Adipocyte (in vitro differentiated cells): Measurements from ENCODE around the gene PPIP5K1.
"Not testable (repeated sequence)": the region's sequence is repeated elsewhere in the genome, so short reads cannot be mapped to it uniquely, and the experiment has no call there.

ENCODE experiments used
- DNase-seq: peaks from one replicate; pipeline ENCODE4 v3.0.0-alpha.2; 2015; ENCODE audit warnings: low read depth
- H3K27me3 ChIP-seq: replicated peaks from 2 replicates; pipeline ENCODE4 v1.7.0; 2013; ENCODE audit warnings: mild to moderate bottlenecking, low read length, moderate library complexity; ENCODE audit not compliant: control insufficient read depth, insufficient read depth
- H3K36me3 ChIP-seq: 2 replicates; pipeline ENCODE4 v1.7.0; 2013; ENCODE audit warnings: low read length, mild to moderate bottlenecking, moderate library complexity; ENCODE audit not compliant: control insufficient read depth, insufficient read depth, severe bottlenecking
- H3K4me1 ChIP-seq: 2 replicates; pipeline ENCODE4 v1.7.0; 2013; ENCODE audit warnings: mild to moderate bottlenecking, low read length, moderate library complexity; ENCODE audit not compliant: control insufficient read depth, insufficient read depth
- H3K4me3 ChIP-seq: 2 replicates; pipeline ENCODE4 v1.7.0; 2013; ENCODE audit warnings: mild to moderate bottlenecking, low read length, moderate library complexity
- H3K9ac ChIP-seq: 2 replicates; pipeline ENCODE4 v1.7.0; 2013; ENCODE audit warnings: mild to moderate bottlenecking, low read length, moderate library complexity
- H3K9me3 ChIP-seq: 2 replicates; pipeline ENCODE4 v1.7.0; 2013; ENCODE audit warnings: mild to moderate bottlenecking, low read length, moderate library complexity; ENCODE audit not compliant: control insufficient read depth

The PPIP5K1 gene

DNA sequence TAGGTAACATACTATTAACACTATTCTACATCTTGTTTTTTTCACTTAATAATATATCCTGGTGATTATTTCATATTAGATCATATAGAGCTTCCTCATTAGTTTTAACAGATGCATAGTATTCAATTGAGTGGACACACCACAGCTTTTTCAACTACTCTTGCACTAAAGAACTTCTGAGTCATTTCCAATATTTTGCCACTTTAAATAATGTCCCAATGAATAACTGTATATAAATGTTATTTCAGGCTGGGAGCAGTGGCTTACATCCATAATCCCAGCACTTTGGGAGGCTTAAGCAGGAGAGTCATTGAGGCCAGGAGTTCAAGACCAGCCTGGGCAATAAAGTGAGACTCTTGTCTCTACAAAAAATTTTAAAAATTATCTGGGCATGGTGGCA is 45.7 kb downstream of the PPIP5K1 start:
- Histone ChIP-seq H3K4me1 (peaks cover 9% of the 10 kb centered on the region), H3K9me3 (peaks cover 3% of the 10 kb centered on the region), H3K36me3 (no peaks in the 10 kb centered on the region), H3K9ac (no peak overlapping the region), H3K27me3 (no peaks in the 10 kb centered on the region), H3K4me3 (no peak overlapping the region)
- no peak for DNase-seq

DNA sequence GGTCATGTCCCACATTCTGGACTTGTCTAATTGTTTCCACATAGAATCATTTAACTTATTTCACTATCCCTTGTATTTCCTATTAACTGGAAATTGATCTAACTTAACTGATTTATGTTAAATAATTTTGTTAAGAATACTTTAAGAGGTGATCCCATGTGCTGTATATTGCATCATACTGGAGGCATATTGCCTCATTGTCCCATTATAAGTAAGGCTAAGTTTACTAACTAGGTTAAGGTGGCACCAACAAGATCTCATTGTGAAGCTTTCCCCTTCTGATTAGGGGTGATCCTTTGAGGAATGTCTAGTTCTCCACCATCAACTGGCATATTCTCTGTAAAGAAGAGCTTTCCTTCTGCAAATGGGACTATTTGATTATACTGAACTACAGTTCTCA is 48.2 kb downstream of the PPIP5K1 start:
- Histone ChIP-seq H3K27me3 (no peaks in the 10 kb centered on the region), H3K9ac (no peak overlapping the region), H3K9me3 (peaks cover 3% of the 10 kb centered on the region), H3K36me3 (no peaks in the 10 kb centered on the region), H3K4me1 (peaks cover 18% of the 10 kb centered on the region), H3K4me3 (no peak overlapping the region)
- peak; percentile 60 for DNase-seq

DNA sequence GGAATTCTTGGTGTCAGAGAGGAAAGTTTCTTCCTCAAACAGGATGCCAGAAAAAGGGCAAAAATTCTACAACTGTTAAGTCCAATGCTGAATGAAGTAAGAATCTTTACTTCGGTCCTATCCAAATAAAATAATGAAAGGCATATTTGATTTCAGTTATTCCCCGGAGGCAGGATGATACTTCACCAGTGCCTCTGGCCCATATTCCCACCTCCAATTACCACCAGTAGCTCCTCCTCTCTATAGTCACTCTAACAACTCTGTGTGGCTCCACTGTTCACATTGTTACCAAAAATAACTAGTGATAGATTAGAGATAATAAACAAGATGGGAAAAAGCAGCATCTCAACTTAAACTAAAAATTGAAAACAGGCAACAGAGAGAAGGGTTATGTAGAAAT is 51.9 kb downstream of the PPIP5K1 start:
- peaks cover 18% of the 10 kb centered on the region for H3K4me1 ChIP-seq

GRCh38 chr15:43534897-43535296 is 55.1 kb downstream of the PPIP5K1 start:
- H3K9me3 ChIP-seq = no peaks in the 10 kb centered on the region
- no peaks in the 10 kb centered on the region for H3K27me3 ChIP-seq
- H3K4me1 ChIP-seq = peaks cover 19% of the 10 kb centered on the region

More for the DNA sequence above, 51.9 kb downstream of the PPIP5K1 start:
- no peaks in the 10 kb centered on the region for H3K27me3 ChIP-seq
- peaks cover 7% of the 10 kb centered on the region for H3K36me3 ChIP-seq
- peak overlapping the region; percentile 34 for H3K9ac ChIP-seq
- DNase-seq = no peak
- no peak overlapping the region for H3K4me3 ChIP-seq
- no peaks in the 10 kb centered on the region for H3K9me3 ChIP-seq

GRCh38 chr15:43532826-43533225 is 57.2 kb downstream of the PPIP5K1 start:
- not testable (repeated sequence) for H3K9ac ChIP-seq, H3K9me3 ChIP-seq, H3K27me3 ChIP-seq, H3K4me3 ChIP-seq
- peak; percentile 70 for DNase-seq
- Histone ChIP-seq H3K36me3 (peaks cover 15% of the 10 kb centered on the region), H3K4me1 (peaks cover 13% of the 10 kb centered on the region)

More at GRCh38 chr15:43534897-43535296, 55.1 kb downstream of the PPIP5K1 start:
- no peak overlapping the region for H3K4me3 ChIP-seq
- H3K36me3 ChIP-seq = peaks cover 8% of the 10 kb centered on the region
- no peak for DNase-seq
- no peak overlapping the region for H3K9ac ChIP-seq

DNA sequence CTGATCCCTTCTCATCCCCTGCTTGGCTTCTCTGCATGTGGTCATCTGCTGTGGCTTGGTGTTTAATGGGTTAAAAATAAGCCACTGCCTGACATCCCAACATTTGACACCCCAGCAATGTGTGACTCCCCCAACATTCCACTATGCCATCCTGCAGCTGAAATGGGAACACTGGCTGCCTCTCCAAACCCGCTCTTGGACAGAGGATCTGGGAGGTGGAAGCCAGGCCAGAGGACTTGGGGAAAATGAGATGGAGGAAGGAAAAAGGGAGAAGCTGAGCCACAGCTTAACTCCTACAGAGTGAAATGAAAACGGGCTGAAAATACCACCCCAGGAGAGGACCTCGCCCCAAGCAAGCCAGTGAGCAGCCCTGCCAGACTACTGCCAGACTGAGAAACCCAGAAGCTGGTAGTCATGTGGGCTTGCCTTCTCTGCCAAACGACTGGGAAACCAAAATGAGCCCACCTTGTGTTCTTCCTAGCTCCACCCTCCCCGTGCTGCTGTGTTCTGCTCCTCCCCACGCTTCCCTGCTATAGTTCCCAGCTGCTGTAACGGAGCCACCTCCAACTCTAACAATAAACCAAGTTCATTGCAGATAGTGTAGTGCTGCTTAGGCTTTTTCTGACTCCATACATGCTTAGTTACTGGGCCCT is 58.9 kb downstream of the PPIP5K1 start:
- DNase-seq = no peak
- Histone ChIP-seq H3K9me3 (no peaks in the 10 kb centered on the region), H3K36me3 (peaks cover 20% of the 10 kb centered on the region), H3K9ac (no peak overlapping the region), H3K4me3 (no peak overlapping the region), H3K27me3 (no peaks in the 10 kb centered on the region), H3K4me1 (peaks cover 14% of the 10 kb centered on the region)

DNA sequence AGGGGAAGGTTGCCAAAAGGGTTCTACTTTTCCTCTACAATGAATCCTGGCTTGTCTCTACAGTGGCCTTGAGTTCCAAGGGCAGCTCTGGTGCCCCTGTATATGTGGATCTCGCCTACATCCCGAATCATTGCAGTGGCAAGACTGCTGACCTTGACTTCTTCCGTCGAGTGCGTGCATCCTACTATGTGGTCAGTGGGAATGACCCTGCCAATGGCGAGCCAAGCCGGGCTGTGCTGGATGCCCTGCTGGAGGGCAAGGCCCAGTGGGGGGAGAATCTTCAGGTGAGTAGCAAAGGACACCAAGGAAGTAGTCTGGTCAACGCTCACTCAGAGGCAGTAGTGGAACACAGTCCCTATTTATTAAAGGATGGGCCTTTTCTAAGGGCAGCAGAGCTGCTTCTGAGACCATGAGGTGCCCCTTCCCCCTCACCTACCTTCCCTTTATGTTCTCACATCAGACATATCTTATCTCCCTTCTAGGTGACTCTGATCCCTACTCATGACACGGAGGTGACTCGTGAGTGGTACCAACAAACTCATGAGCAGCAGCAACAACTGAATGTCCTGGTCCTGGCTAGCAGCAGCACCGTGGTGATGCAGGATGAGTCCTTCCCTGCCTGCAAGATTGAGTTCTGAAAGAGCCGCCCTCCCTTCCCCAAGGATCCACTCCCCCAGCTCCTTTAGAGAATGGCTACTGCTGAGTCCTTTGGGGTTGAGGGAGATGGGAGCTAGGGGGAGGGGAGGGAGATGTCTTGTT is 60.2 kb downstream of the PPIP5K1 start:
- Histone ChIP-seq H3K9me3 (no peaks in the 10 kb centered on the region), H3K27me3 (no peaks in the 10 kb centered on the region), H3K4me1 (peaks cover 14% of the 10 kb centered on the region), H3K9ac (no peak overlapping the region), H3K36me3 (peaks cover 31% of the 10 kb centered on the region), H3K4me3 (no peak overlapping the region)
- no peak for DNase-seq

DNA sequence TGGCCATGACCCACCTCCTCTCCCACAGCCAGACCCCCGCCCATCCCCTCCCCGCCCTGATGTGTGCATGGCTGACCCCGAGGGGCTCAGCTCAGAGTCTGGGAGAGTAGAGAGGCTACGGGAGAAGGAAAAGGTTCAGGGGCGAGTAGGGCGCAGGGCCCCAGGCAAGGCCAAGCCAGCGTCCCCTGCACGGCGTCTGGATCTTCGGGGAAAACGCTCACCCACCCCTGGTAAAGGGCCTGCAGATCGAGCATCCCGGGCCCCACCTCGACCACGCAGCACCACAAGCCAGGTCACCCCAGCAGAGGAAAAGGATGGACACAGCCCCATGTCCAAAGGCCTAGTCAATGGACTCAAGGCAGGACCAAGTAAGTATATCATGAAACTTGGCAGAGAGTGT is 60.9 kb downstream of the PPIP5K1 start:
- no peak for DNase-seq
- Histone ChIP-seq H3K9me3 (no peaks in the 10 kb centered on the region), H3K27me3 (no peaks in the 10 kb centered on the region), H3K9ac (no peak overlapping the region), H3K4me1 (peaks cover 14% of the 10 kb centered on the region), H3K4me3 (no peak overlapping the region), H3K36me3 (peaks cover 33% of the 10 kb centered on the region)

GRCh38 chr15:43528542-43529007 is 61.4 kb downstream of the PPIP5K1 start:
- no peak overlapping the region for H3K9ac ChIP-seq
- peaks cover 38% of the 10 kb centered on the region for H3K36me3 ChIP-seq
- no peak for DNase-seq
- H3K27me3 ChIP-seq = no peaks in the 10 kb centered on the region
- H3K4me3 ChIP-seq = no peak overlapping the region
- peaks cover 14% of the 10 kb centered on the region for H3K4me1 ChIP-seq
- H3K9me3 ChIP-seq = no peaks in the 10 kb centered on the region

DNA sequence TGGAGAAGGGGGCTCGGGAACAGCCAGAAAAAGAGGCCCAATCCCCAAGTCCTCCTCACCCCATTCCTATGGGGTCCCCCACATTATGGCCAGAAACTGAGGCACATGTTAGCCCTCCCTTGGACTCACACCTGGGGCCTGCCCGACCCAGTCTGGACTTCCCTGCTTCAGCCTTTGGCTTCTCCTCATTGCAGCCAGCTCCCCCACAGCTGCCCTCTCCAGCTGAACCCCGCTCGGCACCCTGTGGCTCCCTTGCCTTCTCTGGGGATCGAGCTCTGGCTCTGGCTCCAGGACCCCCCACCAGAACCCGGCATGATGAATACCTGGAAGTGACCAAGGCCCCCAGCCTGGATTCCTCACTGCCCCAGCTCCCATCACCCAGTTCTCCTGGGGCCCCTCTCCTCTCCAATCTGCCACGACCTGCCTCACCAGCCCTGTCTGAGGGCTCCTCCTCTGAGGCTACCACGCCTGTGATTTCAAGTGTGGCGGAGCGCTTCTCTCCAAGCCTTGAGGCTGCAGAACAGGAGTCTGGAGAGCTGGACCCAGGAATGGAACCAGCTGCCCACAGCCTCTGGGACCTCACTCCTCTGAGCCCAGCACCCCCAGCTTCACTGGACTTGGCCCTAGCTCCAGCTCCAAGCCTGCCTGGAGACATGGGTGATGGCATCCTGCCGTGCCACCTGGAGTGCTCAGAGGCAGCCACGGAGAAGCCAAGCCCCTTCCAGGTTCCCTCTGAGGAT is 62.0 kb downstream of the PPIP5K1 start:
- Histone ChIP-seq H3K9ac (no peak overlapping the region), H3K27me3 (no peaks in the 10 kb centered on the region), H3K36me3 (peaks cover 44% of the 10 kb centered on the region), H3K4me1 (peaks cover 14% of the 10 kb centered on the region), H3K4me3 (no peak overlapping the region), H3K9me3 (no peaks in the 10 kb centered on the region)
- no peak for DNase-seq
